ENCODE data around the gene IER5L.

Gene IER5L

DNA sequence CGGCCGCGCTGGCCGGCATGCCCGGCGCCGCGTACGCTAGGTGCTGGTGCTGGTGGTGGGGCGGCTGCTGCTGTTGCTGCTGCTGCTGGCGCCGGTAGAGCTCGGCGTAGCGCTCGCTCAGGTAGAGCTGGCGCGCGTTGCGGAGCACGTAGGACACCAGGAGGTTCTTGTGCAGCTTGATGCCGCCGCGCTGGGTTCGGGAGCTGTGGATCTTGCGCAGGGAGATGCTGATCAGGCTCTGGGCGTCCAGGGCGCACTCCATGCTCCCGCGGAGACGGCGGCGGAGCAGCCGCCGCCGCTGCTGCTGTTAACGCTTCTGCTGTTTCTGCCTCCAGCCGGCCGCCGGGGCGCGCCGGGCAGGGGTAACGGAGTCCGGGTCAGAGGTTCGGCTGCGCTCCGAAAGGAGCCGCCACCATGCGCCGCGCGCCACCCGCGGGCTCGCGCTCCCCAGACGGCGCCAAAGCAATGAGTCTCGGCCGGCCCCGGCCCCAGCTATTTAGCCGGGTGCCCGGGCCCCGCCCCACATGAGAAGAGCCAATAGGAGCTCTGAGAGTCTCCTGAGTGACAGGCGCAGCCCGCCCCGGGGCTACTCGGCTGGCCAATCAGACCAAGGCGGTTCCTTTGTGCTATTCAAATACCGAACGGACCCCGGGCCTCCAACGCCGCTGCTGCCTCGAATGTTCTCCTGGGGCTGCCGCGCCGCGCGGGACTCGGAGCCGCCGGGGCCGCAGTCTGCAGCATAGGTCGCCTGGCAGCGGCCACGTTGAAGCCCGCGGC, at the start of gene IER5L:
IER5L (minus strand) TSS at position 471 of the 777 bp plus-strand sequence; CDS start at position 262, 209 bp downstream.
- peak; percentile 77 for DNase-seq (ENCODE audit: low read depth)
- TF ChIP-seq, protein P1, sequence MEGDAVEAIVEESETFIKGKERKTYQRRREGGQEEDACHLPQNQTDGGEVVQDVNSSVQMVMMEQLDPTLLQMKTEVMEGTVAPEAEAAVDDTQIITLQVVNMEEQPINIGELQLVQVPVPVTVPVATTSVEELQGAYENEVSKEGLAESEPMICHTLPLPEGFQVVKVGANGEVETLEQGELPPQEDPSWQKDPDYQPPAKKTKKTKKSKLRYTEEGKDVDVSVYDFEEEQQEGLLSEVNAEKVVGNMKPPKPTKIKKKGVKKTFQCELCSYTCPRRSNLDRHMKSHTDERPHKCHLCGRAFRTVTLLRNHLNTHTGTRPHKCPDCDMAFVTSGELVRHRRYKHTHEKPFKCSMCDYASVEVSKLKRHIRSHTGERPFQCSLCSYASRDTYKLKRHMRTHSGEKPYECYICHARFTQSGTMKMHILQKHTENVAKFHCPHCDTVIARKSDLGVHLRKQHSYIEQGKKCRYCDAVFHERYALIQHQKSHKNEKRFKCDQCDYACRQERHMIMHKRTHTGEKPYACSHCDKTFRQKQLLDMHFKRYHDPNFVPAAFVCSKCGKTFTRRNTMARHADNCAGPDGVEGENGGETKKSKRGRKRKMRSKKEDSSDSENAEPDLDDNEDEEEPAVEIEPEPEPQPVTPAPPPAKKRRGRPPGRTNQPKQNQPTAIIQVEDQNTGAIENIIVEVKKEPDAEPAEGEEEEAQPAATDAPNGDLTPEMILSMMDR (conservative IDR thresholded peaks at IDR 0.05; ENCODE audit: low read depth, low read length), result peak; percentile 4
- H3K4me3 ChIP-seq (ENCODE audit: low read length), result peak within 1 kb of the TSS; percentile 90

DNA sequence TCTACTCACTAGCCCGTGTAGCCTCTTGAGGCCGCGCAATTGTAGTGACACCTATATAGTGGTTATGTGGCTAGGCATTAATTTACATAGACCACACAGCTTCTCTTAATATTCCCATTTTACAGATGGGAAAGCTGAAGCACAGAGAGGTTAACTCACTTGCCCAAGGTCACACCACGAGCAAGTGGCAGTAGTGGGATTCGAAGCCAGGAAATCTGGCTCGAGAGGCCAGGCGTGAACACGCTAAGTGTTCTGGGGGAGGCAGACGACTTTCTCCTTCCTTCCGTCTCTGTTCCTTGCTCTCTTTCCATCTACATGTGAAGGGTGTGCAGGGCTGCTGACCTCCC, 49.8 kb upstream of the IER5L start:
- H3K4me3 ChIP-seq (ENCODE audit: low read length), result no peak overlapping the region
- TF ChIP-seq, protein P1 (conservative IDR thresholded peaks at IDR 0.05; ENCODE audit: low read depth, low read length), result no peak
- DNase-seq (ENCODE audit: low read depth), result no peak

DNA sequence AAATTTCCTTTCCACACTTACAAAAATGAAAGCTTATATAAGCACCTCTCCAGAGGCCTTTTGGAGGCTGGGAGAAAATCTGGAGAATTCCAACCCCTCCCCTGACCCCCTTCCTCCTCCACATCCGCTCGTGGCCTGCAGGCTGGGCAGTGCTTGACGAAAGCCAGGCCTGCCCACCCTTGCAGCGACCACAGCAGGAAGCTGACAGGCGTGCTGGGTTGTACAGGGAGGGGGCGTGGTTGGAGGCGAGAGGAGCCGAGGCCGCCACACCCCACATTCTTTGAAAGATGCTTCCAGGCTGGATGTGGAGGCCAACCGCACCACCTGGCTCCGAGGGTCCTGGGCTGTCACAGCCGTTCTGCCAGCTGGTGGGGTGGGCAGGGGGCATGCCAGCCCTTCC, 47.8 kb upstream of the IER5L start:
- TF ChIP-seq, protein P1 (conservative IDR thresholded peaks at IDR 0.05; ENCODE audit: low read depth, low read length), result no peak
- H3K4me3 ChIP-seq (ENCODE audit: low read length), result no peak overlapping the region
- peak; percentile 46 for DNase-seq (ENCODE audit: low read depth)

DNA sequence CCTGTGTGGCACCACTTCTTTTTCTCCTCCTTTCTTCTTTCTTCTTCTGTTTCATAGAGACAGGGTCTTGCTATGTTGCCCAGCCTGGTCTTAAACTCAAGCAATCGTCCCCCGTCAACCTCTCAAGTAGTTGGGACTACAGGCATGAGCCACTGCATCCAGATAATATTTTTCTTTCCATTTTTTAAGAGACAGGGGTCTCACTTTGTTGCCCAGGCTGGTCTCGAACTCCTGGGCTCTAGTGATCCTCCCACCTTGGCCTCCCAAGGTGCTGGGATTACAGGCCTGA, 47.4 kb upstream of the IER5L start:
- no peak for DNase-seq (ENCODE audit: low read depth)
- no peak overlapping the region for H3K4me3 ChIP-seq (ENCODE audit: low read length)
- TF ChIP-seq, protein P1 (conservative IDR thresholded peaks at IDR 0.05; ENCODE audit: low read depth, low read length), result no peak

DNA sequence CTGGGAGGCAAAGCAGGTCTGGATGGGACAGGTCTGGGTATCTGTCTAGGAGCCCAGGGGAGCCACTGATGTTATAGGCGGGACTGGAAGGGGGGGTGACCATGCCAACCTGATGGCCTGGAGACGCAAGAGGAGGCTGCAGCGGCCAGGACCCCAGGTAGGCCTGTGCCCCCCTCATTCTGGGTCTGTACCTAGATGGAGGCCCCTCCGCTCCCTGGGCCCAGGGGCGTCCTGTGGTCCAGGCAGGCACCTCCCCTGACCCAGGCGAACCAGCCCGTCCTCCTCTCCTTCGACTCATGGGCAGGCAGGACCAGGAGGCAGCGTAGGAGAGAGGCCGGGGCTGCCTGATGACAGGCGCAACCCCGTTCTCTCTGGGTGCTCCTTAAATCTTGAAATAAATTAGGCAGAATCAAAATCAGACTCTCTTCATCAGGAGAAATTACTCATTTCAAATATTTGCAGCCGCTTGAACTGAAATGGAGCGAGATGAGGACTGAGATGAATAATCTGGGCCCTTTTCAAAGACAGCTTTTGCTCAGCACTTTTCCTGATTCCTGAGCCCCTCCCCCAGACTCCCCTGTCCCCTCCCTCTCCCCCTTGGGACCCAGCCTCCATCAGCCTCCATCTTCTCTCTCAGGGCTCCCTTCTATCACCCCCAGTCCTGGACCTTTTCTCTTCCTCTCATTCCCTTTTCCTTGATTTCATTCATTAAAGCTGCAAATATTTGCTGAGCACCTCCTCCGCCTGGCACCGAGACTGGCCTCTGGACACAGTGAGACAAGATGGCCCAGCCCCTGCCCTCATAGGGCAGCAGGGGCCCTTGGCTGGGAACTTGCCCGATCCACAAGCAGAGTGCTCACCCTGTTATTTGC, 46.8 kb upstream of the IER5L start:
- TF ChIP-seq, protein P1 (conservative IDR thresholded peaks at IDR 0.05; ENCODE audit: low read depth, low read length), result no peak
- H3K4me3 ChIP-seq (ENCODE audit: low read length), result no peak overlapping the region
- DNase-seq (ENCODE audit: low read depth), result no peak

DNA sequence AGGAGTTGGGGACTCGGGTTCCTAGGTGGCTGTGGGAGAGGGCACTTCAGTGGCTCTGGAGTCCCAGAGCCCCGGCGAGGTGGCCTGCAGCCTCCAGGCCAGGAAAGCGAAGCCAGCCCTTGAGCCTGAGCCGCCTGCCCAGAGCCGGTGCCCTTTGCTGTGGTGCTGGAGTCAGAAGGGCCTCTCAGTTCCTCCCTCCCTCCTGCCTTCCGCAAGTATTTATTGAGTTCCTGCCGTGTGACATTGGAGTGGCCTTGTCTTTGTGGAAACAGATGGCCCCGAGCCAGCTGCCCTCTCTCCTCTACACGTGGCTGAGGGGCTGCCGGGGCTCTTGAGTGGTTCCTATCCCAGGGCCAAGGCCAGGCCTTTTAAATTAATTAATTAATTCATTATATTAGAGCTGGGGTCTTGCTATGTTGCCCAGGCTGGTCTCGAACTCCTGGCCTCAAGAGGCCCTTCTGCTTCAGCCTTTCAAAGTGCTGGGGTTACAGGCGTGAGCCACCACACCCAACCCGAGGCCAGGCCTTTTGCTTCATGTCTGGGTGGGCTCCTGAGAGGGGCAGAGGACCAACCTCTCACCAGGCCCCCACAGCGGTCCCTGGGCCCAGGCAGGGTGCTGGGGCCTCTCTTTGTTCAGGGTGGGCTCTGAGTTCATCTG, 45.6 kb upstream of the IER5L start:
- no peak overlapping the region for H3K4me3 ChIP-seq (ENCODE audit: low read length)
- DNase-seq (ENCODE audit: low read depth), result no peak
- TF ChIP-seq, protein P1 (conservative IDR thresholded peaks at IDR 0.05; ENCODE audit: low read depth, low read length), result no peak

All from retinal pigment epithelial cell (primary cell).